HG03521 (cell line): ENCODE results near the gene SCARF2.

Source experiments
- ATAC-seq: cut with Tn5 transposase; IDR thresholded peaks from one replicate; pipeline ENCODE4 v1.9.1; 2021; ENCODE audit warnings: mild to moderate bottlenecking, moderate library complexity; ENCODE audit not compliant: unreplicated experiment

SCARF2 gene

DNA sequence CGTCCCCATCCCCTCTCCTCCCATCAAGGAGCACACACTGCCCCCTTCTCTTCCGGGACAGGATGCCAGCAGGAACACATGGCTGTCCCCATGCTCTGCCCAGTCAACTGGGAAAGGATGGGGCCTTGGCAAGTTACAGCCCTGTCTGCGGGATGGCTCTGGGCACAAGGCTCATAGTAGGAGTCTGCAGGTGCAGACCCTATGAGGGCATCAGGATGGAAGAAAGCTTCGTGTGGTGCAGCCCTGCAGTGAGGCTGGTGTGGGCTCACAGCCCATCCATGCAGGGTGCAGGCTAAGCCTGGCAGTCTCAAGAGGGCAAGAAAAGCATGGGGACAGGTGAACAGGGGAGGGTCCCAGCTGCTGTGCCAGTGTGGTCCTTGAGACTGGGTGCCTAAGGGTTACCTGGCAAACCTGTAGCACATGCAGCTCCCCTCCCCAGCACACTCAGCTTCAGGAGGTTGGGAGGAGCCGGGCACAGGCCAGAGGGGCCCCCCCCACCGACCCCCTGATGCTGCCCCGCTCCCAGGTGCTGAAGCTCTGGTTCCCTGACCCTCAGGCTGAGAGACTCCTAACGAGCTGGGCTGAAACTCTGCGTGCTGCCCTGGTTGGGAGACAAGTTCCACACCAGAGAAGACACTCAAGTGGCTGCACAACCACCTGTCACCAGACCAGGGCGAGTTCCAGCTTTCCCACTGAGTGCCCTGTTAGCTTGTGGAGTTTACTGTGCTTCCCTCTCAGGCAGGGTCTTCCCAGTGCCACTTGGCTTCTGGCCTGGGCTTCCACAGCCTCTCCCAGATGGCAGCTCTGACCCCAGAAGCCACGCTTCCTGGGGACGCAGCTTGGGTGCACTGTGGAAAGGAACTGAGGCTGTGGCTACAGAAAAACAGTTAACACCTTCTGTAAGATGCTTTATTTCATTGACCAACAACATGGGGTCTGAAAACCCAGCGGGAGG is 3.3 kb upstream of the SCARF2 start:
- no peak for ATAC-seq

DNA sequence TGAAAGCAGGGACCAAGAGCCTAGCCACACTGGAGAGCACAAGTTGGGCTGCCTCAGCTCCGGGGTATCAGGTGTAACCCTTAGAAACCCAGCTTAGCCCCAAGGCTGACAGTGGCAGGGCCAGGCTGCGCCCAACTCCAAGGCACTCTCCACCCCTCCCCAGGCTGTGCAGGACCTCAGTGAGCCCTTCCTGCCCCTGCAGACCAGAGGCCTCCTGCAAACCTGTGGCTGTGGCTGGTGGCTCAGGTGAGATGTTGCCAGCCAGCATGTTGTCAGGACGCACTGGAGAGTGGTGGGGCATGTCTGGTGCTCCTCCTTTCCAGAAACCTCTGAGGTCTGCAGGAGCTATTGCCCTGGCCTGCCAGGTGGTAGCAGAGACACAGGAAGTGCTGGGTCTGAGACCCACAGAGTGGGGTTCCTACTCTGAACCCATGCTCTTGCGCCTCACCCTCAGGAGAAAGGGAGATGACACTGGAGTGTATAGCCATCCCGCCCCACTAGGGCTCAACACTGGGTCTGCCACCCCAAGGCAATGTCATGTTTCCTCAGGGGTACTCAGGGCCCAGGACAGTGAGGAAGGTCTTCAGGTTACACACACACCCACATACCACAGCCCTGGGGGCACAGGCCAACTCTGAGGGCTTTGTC is 2.4 kb upstream of the SCARF2 start:
- no peak for ATAC-seq

DNA sequence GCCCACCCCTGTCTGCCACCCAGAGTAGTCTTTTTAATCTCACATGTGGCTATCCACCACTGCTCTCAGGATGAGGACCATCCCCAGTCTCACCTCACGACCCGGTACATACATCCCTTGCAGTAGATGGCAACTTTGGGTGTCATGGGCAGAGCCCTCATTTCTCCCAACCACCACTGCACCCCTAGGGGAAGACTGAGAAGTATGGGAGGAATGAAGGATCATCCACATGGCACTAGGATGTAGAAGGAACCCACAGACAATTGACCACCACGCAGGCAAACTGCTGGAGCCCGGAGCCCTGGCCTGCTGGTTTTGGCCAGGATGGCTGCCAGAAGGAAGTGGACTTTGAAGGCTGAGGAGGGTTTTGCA is 1.9 kb upstream of the SCARF2 start:
- no peak for ATAC-seq

DNA sequence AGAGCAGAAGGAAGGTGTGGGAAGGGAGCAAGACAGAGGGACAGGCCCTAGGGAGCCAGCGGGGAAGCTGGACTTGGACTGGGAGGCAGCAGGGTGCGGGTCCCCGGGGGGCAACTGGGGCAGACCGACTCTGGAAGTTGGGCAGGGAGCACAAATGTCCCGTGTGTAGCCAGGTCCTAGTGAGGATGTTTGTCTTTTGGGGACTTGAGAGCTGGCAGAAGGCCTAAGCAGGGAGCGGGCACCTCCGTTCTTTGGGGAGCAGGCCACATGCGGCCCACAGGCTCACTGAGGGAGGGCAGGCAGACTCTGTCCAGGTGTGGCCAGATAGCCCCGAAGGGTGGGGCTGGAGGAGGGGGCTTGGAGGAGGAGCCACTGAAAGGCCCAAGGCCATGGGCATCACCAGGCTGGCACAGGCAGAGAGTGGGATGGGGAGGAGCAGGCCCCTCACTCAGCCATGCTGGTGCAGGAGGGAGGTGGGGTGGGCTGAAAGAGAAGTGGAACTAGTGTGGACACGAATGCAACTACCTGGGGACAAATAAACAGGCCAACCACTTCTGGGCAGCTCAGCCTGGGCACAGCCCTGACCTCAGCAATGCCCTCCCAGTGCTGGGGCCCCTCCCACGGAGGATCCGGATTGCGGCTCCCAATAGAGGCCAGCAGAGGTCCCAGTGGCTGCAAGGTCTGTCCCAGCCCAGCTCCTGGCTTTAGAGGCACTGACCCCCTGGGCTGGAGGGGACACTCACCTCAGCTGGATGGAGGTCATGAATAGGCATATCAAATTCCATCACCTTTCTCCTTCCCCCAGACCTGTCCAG is 1.3 kb upstream of the SCARF2 start:
- no peak for ATAC-seq

DNA sequence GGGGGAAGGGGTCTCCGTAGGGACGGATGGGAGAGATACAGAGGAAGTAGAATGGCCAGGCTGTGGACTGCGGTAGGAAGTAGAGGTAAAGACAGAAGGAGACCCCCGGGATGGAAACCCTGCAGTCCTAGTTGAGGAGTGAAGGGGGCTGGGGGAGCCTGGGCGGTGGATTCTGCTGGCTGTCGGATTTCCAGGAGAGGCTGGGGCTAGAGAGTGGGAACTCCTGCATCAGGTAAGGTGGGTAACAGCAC is 727 bp upstream of the SCARF2 start:
- ATAC-seq, result no peak

DNA sequence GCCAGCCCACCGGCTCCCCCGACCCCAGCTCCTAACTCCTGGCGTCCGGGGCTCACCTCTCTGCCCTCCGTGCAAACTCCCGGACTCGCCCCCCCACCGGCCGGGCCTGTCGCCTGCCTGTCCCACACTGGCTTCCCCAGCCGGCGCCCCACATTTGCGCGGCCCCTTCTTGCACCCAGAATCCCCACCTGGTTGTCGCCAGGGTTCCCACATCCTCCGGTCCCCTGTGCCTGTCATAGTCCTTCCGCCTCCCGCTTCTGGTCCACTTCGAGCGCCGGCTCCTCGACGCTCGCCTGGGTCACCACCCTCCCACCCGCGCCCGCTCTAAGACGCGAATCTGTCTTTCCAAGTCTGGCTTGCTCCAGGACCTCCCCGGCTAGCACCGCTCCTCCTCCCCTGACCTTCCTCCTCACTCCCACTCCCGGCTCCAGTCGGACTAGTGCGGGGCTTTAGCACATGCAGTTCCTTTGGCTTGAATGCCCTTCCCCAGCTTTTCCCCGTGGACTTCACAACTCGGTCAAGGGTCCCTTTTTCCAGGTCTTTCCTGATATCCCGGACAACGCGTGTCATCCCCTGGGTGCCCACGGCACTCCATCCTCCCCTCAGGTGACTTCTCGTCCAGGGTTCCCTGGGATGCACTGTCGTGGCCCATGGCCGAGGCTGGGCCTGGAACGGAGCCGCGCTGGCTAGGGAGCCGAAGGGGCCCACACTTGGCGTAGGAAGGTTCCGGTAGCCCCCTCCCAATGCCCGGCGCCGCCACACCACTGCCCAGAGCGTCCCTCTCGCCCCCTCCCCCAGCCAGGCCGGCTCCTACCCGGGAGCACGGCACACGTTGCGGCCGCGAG is 635 bp downstream of the SCARF2 start:
- no peak for ATAC-seq

DNA sequence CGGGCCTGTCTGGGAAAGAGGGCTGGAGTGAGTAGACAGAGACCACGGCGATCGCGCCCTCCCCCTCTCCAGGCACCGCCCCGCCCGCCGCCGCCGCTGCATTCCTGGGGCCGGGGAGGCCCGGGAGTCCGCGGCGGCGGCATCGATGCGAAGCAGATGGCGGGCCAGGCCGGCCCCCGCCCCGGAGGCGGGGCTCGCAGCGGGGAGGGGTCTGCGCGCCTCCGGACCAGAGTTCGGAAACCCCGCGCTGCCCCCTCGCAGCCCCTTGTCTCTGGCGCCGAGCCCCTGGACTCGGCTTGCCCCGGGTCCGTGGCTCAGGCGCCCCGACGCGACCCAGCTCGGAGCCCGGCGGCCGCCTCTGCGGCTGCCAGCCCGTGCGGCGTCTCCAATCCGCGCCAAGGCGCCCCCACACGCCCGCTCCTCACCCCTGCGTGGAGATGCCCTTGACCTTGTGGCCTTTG is 1.3 kb downstream of the SCARF2 start:
- ATAC-seq, result no peak

DNA sequence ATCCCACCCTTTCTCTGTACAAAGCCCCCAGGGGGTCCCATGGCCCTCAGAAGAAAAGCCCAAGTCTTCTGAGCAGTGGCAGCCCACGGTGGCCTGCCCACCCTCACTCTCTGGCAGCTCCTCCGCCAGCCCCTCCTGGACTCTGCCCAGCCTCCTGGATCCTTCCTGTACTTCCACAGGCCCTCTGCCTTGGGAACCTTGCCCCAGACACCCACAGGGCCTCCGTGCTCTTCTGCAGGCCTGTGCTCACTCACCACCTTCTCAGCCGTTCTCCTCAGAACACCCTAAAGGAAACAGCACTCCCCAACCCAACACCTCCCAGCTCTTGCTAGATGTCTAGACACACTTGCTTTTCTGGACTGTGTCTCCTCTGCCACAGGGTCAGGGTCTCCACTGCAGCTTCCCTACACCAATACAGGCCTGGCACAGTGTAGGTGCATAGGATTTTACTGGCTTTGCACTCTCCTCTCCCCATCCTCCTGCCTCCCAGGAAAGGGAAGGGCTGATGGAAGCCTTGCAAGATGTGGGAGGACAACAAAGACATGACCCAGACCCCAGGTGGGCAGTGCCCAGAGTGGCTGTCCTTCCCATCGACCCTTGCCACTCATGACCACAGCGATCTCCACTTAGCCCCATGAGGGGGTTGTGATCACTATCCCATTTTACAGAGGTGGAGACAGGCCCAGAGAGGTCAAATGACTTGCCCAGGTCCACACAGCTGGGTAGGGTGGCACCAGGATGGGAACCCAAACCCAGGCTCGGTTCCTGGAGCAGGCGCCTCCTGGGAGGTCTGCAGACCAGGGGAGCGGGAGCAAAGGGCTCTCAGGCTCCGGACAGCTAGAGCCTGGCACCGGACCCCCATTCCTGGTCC is 2.0 kb downstream of the SCARF2 start:
- ATAC-seq, result no peak

DNA sequence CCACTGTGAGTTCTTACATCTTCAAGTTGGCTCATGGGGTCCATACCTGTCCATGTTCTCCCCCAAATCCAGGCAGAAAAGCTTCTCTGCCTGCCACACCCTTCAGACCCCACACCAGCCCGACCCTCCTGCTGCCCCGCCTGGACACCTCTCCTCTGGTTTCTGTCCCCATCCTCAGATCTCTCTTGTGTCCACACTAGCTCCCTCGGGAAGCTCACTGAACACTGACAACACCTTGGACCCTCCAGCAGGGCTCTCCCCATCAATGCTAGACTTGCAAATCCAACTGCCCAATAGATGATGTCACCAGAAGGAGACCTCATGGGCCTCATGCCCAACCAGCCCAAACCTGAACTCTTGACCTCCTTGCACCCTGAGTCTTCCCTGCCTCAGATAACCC is 2.9 kb downstream of the SCARF2 start:
- no peak for ATAC-seq

GRCh38 chr22:20434264-20434751 is 3.3 kb downstream of the SCARF2 start:
- no peak for ATAC-seq

- ATAC-seq, result no peak
Observed at GRCh38 chr22:20433686-20434241, 3.9 kb downstream of the SCARF2 start.

- ATAC-seq, result no peak
Observed at GRCh38 chr22:20433191-20433590, 4.4 kb downstream of the SCARF2 start.

- no peak for ATAC-seq
Observed at GRCh38 chr22:20432244-20432686, 5.4 kb downstream of the SCARF2 start.

- ATAC-seq, result no peak
Observed at GRCh38 chr22:20431511-20432192, 6.0 kb downstream of the SCARF2 start.

DNA sequence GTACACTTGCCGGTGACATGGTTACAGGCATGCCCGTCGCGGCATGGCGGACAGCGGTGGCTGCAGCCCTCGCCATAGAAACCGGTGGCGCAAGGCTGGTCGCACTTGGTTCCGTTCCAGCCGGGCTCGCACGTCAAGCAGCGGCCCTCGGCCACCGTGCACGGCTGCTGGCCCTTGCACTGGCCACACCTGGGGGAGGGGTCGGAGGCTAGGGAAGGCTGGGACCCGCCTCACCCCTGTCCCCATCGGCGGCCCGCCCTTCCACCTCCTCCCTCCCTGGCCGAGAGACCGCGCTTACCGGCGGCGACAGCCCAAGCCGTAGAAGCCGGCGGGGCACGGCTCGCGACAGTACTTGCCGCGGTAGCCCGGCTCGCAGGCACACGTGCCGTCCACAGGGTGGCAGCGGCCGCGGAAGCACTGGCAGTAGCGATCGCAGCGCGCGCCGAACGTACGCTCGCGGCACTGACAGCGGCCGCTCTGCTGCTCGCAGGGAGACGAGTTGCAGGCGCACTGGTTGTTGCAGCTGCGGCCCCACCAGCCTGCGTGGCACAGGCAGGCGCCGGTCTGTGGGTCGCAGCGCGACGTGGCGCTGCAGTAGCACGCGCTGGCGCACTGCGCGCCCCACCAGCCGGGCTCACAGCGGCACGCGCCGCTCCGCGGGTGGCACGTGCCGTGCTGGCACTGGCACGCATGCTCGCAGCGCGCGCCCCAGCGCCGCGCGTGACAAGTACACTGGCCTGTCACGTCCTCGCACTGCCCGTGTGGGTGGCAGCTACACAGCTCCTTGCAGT is 6.7 kb downstream of the SCARF2 start:
- no peak for ATAC-seq

- ATAC-seq, result no peak
Observed at GRCh38 chr22:20430101-20430719, 7.4 kb downstream of the SCARF2 start.
